HEK293 (cell line): Measurements from ENCODE around the gene FOXP1.

Experiments used
- CTCF ChIA-PET: fragments of 350-600 bp; formaldehyde crosslinking; extraction: SDS; loops from one replicate; lab custom pipeline; 2021; ENCODE audit warnings: antibody characterized with exemption; lab: Yijun Ruan, JAX
- POLR2A ChIA-PET: fragments of 300-600 bp; formaldehyde crosslinking; extraction: SDS; loops from one replicate; lab custom pipeline; 2020; ENCODE audit warnings: antibody characterized with exemption, inconsistent platforms; lab: Yijun Ruan, JAX
- H3K27ac ChIP-seq: fragments of 200-500 bp; sonication (Bioruptor generic); 2 replicates; pipeline ENCODE4 v1.5.1; 2014; ENCODE audit warnings: low read depth, low read length, control low read depth, inconsistent platforms; ENCODE audit errors: extremely low read depth
- H3K36me3 ChIP-seq, 2 experiments: fragments of 200-500 bp in 1 of 2; sonication (Bioruptor generic) in 1 of 2; 1 replicate in 1 of 2; 2 replicates in 1 of 2; pipeline ENCODE4 v1.5.1; 2014 to 2017; ENCODE audit warnings: inconsistent platforms in 2 of 2, low read length in 2 of 2; ENCODE audit not compliant: control insufficient read depth in 2 of 2, insufficient read depth in 1 of 2
- H3K4me1 ChIP-seq: fragments of 200-500 bp; sonication (Bioruptor generic); 2 replicates; pipeline ENCODE4 v1.5.1; 2014; ENCODE audit warnings: mild to moderate bottlenecking, low read length, inconsistent platforms; ENCODE audit not compliant: control insufficient read depth, insufficient read depth
- H3K4me3 ChIP-seq: 2 replicates; pipeline ENCODE4 v1.5.1; 2011; ENCODE audit warnings: low read depth, mild to moderate bottlenecking, control low read depth, low read length, moderate library complexity
- H3K9me3 ChIP-seq: fragments of 200-500 bp; sonication (Bioruptor generic); 2 replicates; pipeline ENCODE4 v1.5.1; 2014; ENCODE audit warnings: low read depth, low read length, inconsistent platforms; ENCODE audit not compliant: control insufficient read depth, insufficient read depth
- FEZF1 ChIP-seq: fragments of 450-650 bp; formaldehyde crosslinking; IDR thresholded peaks from 2 replicates; pipeline ENCODE4 v1.5.1; 2016; ENCODE audit warnings: missing biosample characterization, missing genetic modification characterization
- GLI2 ChIP-seq: fragments of 450-650 bp; formaldehyde crosslinking; IDR thresholded peaks from 2 replicates; pipeline ENCODE4; 2017; ENCODE audit warnings: missing biosample characterization, missing genetic modification characterization, low read depth, borderline replicate concordance
- HOXD13 ChIP-seq: sonication (generic); formaldehyde crosslinking; IDR thresholded peaks from 2 replicates; pipeline ENCODE4 v1.8.0; 2022; ENCODE audit warnings: missing genetic modification reagents, borderline replicate concordance
- OSR2 ChIP-seq: fragments of 450-650 bp; formaldehyde crosslinking; IDR thresholded peaks from 2 replicates; pipeline ENCODE4 v1.5.1; 2016; ENCODE audit warnings: missing biosample characterization, missing genetic modification characterization
- TRIM28 ChIP-seq: IDR thresholded peaks from 2 replicates; pipeline ENCODE4 v1.6.1; 2011; ENCODE audit warnings: low read length, control low read depth, borderline replicate concordance
- ZBTB17 ChIP-seq: fragments of 450-650 bp; formaldehyde crosslinking; IDR thresholded peaks from 2 replicates; pipeline ENCODE4 v1.5.1; 2016; ENCODE audit warnings: missing biosample characterization, missing genetic modification characterization
- ZFP3 ChIP-seq: fragments of 450-650 bp; formaldehyde crosslinking; IDR thresholded peaks from 2 replicates; pipeline ENCODE4 v1.5.1; 2016; ENCODE audit warnings: low read depth, missing biosample characterization, missing genetic modification characterization
- ZFP37 ChIP-seq: fragments of 450-650 bp; formaldehyde crosslinking; IDR thresholded peaks from 2 replicates; pipeline ENCODE4 v1.5.1; 2016; ENCODE audit warnings: missing biosample characterization, missing genetic modification characterization
- ZIC2 ChIP-seq: fragments of 450-650 bp; formaldehyde crosslinking; IDR thresholded peaks from 2 replicates; pipeline ENCODE4 v1.5.1; 2016; ENCODE audit warnings: missing biosample characterization, missing genetic modification characterization
- ZNF211 ChIP-seq: fragments of 450-650 bp; formaldehyde crosslinking; IDR thresholded peaks from 2 replicates; pipeline ENCODE4 v1.5.1; 2016; ENCODE audit warnings: low read depth, missing biosample characterization, missing genetic modification characterization
- ZNF239 ChIP-seq: fragments of 450-650 bp; formaldehyde crosslinking; IDR thresholded peaks from 2 replicates; pipeline ENCODE4 v1.5.1; 2016; ENCODE audit warnings: missing biosample characterization, missing genetic modification characterization
- ZNF266 ChIP-seq: fragments of 450-650 bp; formaldehyde crosslinking; IDR thresholded peaks from 2 replicates; pipeline ENCODE4 v1.5.1; 2016; ENCODE audit warnings: missing biosample characterization, missing genetic modification characterization, low read depth
- ZNF354C ChIP-seq: fragments of 450-650 bp; formaldehyde crosslinking; IDR thresholded peaks from 2 replicates; pipeline ENCODE4 v1.5.1; 2016; ENCODE audit warnings: missing biosample characterization, missing genetic modification characterization, low read depth, borderline replicate concordance
- ZNF544 ChIP-seq: fragments of 450-650 bp; formaldehyde crosslinking; IDR thresholded peaks from 2 replicates; pipeline ENCODE4 v1.5.0; 2017; ENCODE audit warnings: missing biosample characterization, missing genetic modification characterization
- ZNF768 ChIP-seq: fragments of 450-650 bp; formaldehyde crosslinking; IDR thresholded peaks from 2 replicates; pipeline ENCODE4 v1.5.1; 2018; ENCODE audit warnings: missing biosample characterization, mild to moderate bottlenecking, missing genetic modification characterization
- TF ChIP-seq, protein P1 (sequence below): fragments of 450-650 bp; formaldehyde crosslinking; IDR thresholded peaks from 2 replicates; pipeline ENCODE4 v1.5.1; 2017; ENCODE audit warnings: missing biosample characterization, missing genetic modification characterization
- TF ChIP-seq, protein P2 (sequence below): fragments of 450-650 bp; formaldehyde crosslinking; IDR thresholded peaks from 2 replicates; pipeline ENCODE4 v1.5.1; 2016; ENCODE audit warnings: missing biosample characterization, missing genetic modification characterization
- TF ChIP-seq, protein P3 (sequence below): IDR thresholded peaks from 2 replicates; pipeline ENCODE4 v1.6.1; 2011; ENCODE audit warnings: mild to moderate bottlenecking, low read depth, low read length, borderline replicate concordance
- TF ChIP-seq, protein P4 (sequence below): fragments of 450-650 bp; formaldehyde crosslinking; IDR thresholded peaks from 2 replicates; pipeline ENCODE4 v1.5.1; 2016; ENCODE audit warnings: missing biosample characterization, missing genetic modification characterization, borderline replicate concordance

The FOXP1 gene

DNA sequence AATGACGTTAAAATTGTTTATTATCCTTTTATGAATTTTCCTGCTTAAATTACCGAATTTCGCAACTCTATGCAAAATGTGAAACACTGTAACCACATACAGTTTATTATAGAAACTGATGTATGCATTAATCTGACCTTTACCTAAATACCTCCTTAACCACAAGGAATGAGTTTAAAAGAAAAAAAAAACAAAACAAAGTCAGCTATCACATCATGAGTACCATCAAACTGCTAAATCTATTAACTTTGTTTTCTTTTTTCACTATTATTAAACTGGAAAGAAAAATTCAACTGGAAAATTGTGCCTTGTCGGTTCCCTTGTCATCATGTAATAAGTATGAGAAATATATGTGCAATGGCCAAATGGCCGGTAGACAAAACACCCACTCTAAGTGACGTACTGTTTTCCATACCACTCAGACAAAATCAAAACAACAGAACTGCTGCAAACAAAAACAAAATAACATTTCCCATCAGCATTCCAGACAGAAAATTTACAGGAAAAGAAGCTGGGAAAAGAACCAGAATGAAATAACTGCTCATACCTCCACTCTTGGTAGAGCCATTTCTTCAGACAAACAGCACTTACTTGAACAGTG, 415.3 kb downstream of the FOXP1 start (continued):
- TF ChIP-seq, protein P1, sequence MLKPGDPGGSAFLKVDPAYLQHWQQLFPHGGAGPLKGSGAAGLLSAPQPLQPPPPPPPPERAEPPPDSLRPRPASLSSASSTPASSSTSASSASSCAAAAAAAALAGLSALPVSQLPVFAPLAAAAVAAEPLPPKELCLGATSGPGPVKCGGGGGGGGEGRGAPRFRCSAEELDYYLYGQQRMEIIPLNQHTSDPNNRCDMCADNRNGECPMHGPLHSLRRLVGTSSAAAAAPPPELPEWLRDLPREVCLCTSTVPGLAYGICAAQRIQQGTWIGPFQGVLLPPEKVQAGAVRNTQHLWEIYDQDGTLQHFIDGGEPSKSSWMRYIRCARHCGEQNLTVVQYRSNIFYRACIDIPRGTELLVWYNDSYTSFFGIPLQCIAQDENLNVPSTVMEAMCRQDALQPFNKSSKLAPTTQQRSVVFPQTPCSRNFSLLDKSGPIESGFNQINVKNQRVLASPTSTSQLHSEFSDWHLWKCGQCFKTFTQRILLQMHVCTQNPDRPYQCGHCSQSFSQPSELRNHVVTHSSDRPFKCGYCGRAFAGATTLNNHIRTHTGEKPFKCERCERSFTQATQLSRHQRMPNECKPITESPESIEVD (tag by site-specific recombination), result peak; percentile 84
- no peak for TF ChIP-seq ZFP37 (tag by site-specific recombination)
- no peak for TF ChIP-seq OSR2 (tag by site-specific recombination)
- no peak for TF ChIP-seq ZNF266
- peak; percentile 29; the same call in 1 of the 2 replicates for TF ChIP-seq FEZF1 (tag by site-specific recombination)
- TF ChIP-seq TRIM28, result no peak
- no peak for TF ChIP-seq ZFP3 (tag by site-specific recombination)
- TF ChIP-seq ZNF544, result no peak
- TF ChIP-seq, protein P2, sequence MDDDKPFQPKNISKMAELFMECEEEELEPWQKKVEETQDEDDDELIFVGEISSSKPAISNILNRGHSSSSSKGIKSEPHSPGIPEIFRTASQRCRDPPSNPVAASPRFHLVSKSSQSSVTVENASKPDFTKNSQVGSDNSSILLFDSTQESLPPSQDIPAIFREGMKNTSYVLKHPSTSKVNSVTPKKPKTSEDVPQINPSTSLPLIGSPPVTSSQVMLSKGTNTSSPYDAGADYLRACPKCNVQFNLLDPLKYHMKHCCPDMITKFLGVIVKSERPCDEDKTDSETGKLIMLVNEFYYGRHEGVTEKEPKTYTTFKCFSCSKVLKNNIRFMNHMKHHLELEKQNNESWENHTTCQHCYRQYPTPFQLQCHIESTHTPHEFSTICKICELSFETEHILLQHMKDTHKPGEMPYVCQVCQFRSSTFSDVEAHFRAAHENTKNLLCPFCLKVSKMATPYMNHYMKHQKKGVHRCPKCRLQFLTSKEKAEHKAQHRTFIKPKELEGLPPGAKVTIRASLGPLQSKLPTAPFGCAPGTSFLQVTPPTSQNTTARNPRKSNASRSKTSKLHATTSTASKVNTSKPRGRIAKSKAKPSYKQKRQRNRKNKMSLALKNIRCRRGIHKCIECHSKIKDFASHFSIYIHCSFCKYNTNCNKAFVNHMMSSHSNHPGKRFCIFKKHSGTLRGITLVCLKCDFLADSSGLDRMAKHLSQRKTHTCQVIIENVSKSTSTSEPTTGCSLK (tag by site-specific recombination), result no peak
- TF ChIP-seq HOXD13, result no peak
- no peak for TF ChIP-seq ZNF211 (tag by site-specific recombination)
- no peak for TF ChIP-seq GLI2 (tag by site-specific recombination)

DNA sequence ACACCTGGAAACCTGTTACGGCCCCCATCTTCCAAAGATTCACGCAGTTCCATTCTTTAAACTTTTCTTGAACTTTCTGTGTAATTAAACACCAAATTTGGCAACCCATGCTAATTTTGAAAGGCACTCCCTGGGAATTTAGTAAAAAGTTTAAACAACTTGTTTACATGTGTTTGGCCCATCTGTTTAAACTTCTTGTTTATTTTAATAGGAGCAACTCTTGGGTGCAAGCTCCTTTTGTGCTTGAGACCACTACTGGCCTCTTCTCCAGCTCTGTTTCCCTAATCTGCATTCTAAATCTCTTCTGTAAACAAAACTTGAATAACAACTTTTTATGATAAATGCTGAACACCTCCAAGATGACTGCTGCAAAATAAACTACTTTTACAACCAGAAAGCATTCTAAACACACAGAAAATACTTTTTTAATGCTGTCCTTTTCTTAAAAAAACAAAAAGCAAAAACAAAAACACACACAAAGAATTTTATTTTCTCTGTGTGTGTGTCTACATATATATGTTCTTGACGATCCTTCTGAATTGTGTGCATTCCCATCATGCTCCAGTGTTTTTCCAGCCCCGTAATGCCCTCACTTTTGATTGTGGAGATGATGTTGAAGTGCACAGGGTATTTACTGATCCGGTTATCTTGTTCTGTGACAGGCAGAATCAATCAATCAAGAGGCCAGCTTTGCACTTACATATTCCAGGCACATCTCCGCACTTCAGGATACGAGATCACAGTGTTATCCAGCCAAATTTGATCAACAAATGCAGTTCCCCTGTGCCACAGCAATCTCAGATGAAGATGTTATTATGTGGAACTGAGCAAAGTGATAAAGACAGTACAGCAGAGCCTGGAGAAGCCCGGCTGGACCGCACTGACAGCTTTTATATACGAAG, 416.9 kb downstream of the FOXP1 start:
- TF ChIP-seq, protein P1 (tag by site-specific recombination), result peak; percentile 55
- TF ChIP-seq HOXD13 (no peak), ZNF239 (tag by site-specific recombination) (no peak), ZNF354C (no peak), ZBTB17 (tag by site-specific recombination) (peak; percentile 75)
- H3K4me1 ChIP-seq, result peaks cover 15% of the 10 kb centered on the region
- no peak overlapping the region for H3K4me3 ChIP-seq
- H3K27ac ChIP-seq, result peak overlapping the region; percentile 37; the same call in 1 of the 2 replicates
- H3K9me3 ChIP-seq, result no peaks in the 10 kb centered on the region
- CTCF ChIA-PET, result interaction anchor here (0.5 kb wide), 1 partner anchor 42 kb away, joined by 3 read pairs; no protein-coding TSS in a partner anchor
- POLR2A ChIA-PET, result interaction anchor here (0.6 kb wide), 1 partner anchor 79 kb away, joined by 6 read pairs; no protein-coding TSS in a partner anchor
- no peaks in the 10 kb centered on the region for H3K36me3 ChIP-seq

DNA sequence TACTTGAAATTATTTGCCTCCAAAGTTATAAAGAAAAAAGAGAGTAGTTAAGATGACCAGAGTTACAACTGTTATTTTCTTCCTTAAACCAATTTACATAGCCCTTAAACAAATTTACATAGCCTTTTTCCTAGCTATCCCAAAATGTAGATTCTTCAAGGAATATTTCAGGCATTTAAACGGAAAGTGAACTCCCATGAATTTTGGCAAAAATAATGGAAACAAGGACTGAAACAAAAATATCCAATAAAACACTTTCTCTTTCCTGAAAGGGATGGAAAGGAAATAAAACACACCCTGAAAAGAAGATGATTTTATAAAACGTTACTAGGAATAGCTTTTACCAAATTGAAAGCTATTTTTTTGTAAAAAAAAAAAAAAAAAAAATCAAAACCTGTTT, 418.6 kb downstream of the FOXP1 start:
- H3K27ac ChIP-seq, result no peak overlapping the region
- no peaks in the 10 kb centered on the region for H3K36me3 ChIP-seq
- ChIA-PET CTCF (interaction anchor here (0.6 kb wide), 2 partner anchors 117 to 166 kb away, joined by 3 to 5 read pairs; no protein-coding TSS in a partner anchor), POLR2A (no interaction called here)
- no peaks in the 10 kb centered on the region for H3K9me3 ChIP-seq
- TF ChIP-seq ZIC2 (tag by site-specific recombination), result no peak
- TF ChIP-seq ZNF768 (tag by site-specific recombination), result no peak
- TF ChIP-seq, protein P3, sequence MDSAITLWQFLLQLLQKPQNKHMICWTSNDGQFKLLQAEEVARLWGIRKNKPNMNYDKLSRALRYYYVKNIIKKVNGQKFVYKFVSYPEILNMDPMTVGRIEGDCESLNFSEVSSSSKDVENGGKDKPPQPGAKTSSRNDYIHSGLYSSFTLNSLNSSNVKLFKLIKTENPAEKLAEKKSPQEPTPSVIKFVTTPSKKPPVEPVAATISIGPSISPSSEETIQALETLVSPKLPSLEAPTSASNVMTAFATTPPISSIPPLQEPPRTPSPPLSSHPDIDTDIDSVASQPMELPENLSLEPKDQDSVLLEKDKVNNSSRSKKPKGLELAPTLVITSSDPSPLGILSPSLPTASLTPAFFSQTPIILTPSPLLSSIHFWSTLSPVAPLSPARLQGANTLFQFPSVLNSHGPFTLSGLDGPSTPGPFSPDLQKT, result no peak
- TF ChIP-seq, protein P4, sequence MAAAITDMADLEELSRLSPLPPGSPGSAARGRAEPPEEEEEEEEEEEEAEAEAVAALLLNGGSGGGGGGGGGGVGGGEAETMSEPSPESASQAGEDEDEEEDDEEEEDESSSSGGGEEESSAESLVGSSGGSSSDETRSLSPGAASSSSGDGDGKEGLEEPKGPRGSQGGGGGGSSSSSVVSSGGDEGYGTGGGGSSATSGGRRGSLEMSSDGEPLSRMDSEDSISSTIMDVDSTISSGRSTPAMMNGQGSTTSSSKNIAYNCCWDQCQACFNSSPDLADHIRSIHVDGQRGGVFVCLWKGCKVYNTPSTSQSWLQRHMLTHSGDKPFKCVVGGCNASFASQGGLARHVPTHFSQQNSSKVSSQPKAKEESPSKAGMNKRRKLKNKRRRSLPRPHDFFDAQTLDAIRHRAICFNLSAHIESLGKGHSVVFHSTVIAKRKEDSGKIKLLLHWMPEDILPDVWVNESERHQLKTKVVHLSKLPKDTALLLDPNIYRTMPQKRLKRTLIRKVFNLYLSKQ (tag by site-specific recombination), result no peak
- H3K4me3 ChIP-seq, result no peak overlapping the region
- H3K4me1 ChIP-seq, result peaks cover 15% of the 10 kb centered on the region
